SK-N-MC (cell line): ENCODE data around the gene SENP2.

ENCODE experiments used
- EZH2 ChIP-seq: fragments of 200-600 bp; sonication (generic); IDR thresholded peaks from one replicate; pipeline ENCODE4 v1.6.1; 2017; ENCODE audit warnings: antibody characterized with exemption
- POLR2AphosphoS5 ChIP-seq: IDR thresholded peaks from 2 replicates; pipeline ENCODE4 v1.6.1; 2012; ENCODE audit warnings: mild to moderate bottlenecking, low read depth, low read length, borderline replicate concordance

DNA sequence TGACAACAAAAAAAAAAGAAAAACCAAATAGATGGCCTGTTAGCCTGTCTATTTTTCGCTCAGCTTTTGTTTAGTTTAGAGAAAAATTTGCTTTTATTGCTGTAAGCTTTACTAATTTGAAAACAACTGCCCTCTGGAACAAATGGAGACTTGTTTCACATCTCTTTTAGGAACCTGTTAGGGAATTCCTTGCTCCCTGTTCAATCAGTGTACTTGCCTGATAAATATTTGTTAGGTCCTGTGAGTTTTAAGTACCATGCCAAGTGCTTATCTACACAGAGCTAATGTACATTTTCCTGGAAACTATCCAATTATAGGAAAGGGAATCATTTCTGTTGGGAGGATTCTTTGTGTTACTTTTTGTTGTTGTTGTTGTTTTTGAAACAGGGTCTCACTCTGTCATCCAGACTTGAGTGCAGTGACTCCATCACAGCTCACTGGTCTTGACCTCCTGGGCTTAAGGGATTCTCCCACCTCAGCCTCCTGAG, 30.2 kb upstream of the SENP2 start:
- TF ChIP-seq EZH2 (no peak), POLR2AphosphoS5 (no peak)
